Tongue (tissue), 2 donors: ENCODE measurements around the gene NRN1. TPM values are rescaled to one million over a fixed set of nuclear protein-coding genes. Genes with fewer than 3 reads are reported as not detected.
"Not testable (repeated sequence)": the region's sequence is repeated elsewhere in the genome, so short reads cannot be mapped to it uniquely, and the experiment has no call there.

ENCODE experiments used
- DNase-seq: peaks from one replicate; pipeline ENCODE4 v3.0.0-alpha.2; 2015
- total RNA-seq: library from RNA; depleted of rRNA; stranded (reverse); fragments of >200 nt; gene quantifications from one replicate; pipeline ENCODE4 v1.2.3, GENCODE V29; 2014

NRN1 gene
- 12.3 TPM for total RNA-seq

- peak; percentile 55 for DNase-seq
Measured at GRCh38 chr6:6006428-6007365, at the start of gene NRN1. Gene NRN1 (minus strand): TSS chr6:6006925. CDS start chr6:6006749, 176 bp downstream.

- DNase-seq = peak; percentile 73
Measured at GRCh38 chr6:6052216-6052615, 45.5 kb upstream of the NRN1 start.

GRCh38 chr6:6046716-6047115 lies 40.0 kb upstream of the NRN1 start:
- DNase-seq = no peak

- DNase-seq = no peak
Measured at GRCh38 chr6:6039946-6040509, 33.3 kb upstream of the NRN1 start.

- no peak for DNase-seq
Measured at GRCh38 chr6:6037179-6037578, 30.5 kb upstream of the NRN1 start.

- DNase-seq = no peak
Measured at GRCh38 chr6:6033858-6034257, 27.1 kb upstream of the NRN1 start.

GRCh38 chr6:6026513-6027205 lies 19.9 kb upstream of the NRN1 start:
- no peak for DNase-seq

GRCh38 chr6:6025736-6026135 lies 19.0 kb upstream of the NRN1 start:
- no peak for DNase-seq

GRCh38 chr6:6024220-6024619 lies 17.5 kb upstream of the NRN1 start:
- DNase-seq = no peak

- DNase-seq = not testable (repeated sequence)
Measured at GRCh38 chr6:6022841-6023240, 16.1 kb upstream of the NRN1 start.

- DNase-seq = peak; percentile 85
Measured at GRCh38 chr6:6008648-6009421, 2.1 kb upstream of the NRN1 start.

- DNase-seq = no peak
Measured at GRCh38 chr6:6008089-6008647, 1.4 kb upstream of the NRN1 start.

- peak; percentile 63 for DNase-seq
Measured at GRCh38 chr6:6007366-6008088, 802 bp upstream of the NRN1 start.

GRCh38 chr6:6006006-6006427 lies 708 bp downstream of the NRN1 start:
- peak; percentile 43 for DNase-seq

GRCh38 chr6:6005051-6006005 lies 1.4 kb downstream of the NRN1 start:
- DNase-seq = peak; percentile 48

- peak; percentile 53 for DNase-seq
Measured at GRCh38 chr6:6004390-6004995, 2.2 kb downstream of the NRN1 start.

- DNase-seq = peak; percentile 70
Measured at GRCh38 chr6:6003621-6004366, 2.9 kb downstream of the NRN1 start.

- no peak for DNase-seq
Measured at GRCh38 chr6:6002848-6003620, 3.7 kb downstream of the NRN1 start.
